DOHH2 (cell line): ENCODE data around the gene SNX9.

Experiments
- H3F3A ChIP-seq: fragments of 200-600 bp; sonication (generic), shearing (Covaris generic); 2 replicates; pipeline ENCODE4 v1.6.0; 2016; ENCODE audit warnings: antibody characterized with exemption, mild to moderate bottlenecking; ENCODE audit not compliant: control insufficient read depth, insufficient read depth
- H3K27ac ChIP-seq: fragments of 200-600 bp; sonication (generic); 2 replicates; pipeline ENCODE4 v1.5.1; 2014; ENCODE audit warnings: low read depth, mild to moderate bottlenecking, low read length, moderate library complexity
- H3K27me3 ChIP-seq: fragments of 200-600 bp; sonication (generic); 2 replicates; pipeline ENCODE4 v1.6.1; 2014; ENCODE audit warnings: mild to moderate bottlenecking, low read length, mixed read lengths; ENCODE audit not compliant: control insufficient read depth
- H3K36me3 ChIP-seq: fragments of 200-600 bp; sonication (generic); 2 replicates; pipeline ENCODE4 v1.6.1; 2014; ENCODE audit warnings: mild to moderate bottlenecking, low read length, moderate library complexity, mixed read lengths; ENCODE audit not compliant: control insufficient read depth
- H3K4me1 ChIP-seq: fragments of 200-600 bp; sonication (generic); 2 replicates; pipeline ENCODE4 v1.6.1; 2014; ENCODE audit warnings: mild to moderate bottlenecking, low read length, mixed read lengths; ENCODE audit not compliant: control insufficient read depth
- H3K4me2 ChIP-seq: fragments of 200-600 bp; sonication (generic); 2 replicates; pipeline ENCODE4 v1.6.0; 2014; ENCODE audit warnings: mild to moderate bottlenecking, low read length, moderate library complexity
- H3K4me3 ChIP-seq: fragments of 200-600 bp; sonication (generic); 2 replicates; pipeline ENCODE4 v1.5.1; 2014; ENCODE audit warnings: mild to moderate bottlenecking, low read length, mixed read lengths
- H3K79me2 ChIP-seq: fragments of 200-600 bp; sonication (generic); 2 replicates; pipeline ENCODE4 v1.6.1; 2014; ENCODE audit warnings: mild to moderate bottlenecking, low read length, mixed read lengths; ENCODE audit not compliant: control insufficient read depth
- H3K9me2 ChIP-seq: fragments of 200-600 bp; sonication (generic); replicated peaks from 2 replicates; pipeline ENCODE4 v1.6.1; 2014; ENCODE audit warnings: mild to moderate bottlenecking, low read length, mixed read lengths; ENCODE audit not compliant: control insufficient read depth
- H3K9me3 ChIP-seq: fragments of 200-600 bp; sonication (generic); 2 replicates; pipeline ENCODE4 v1.6.1; 2014; ENCODE audit warnings: antibody characterized with exemption, low read length, mixed read lengths; ENCODE audit not compliant: control insufficient read depth, insufficient read depth
- H4K20me1 ChIP-seq: fragments of 200-600 bp; sonication (generic); 2 replicates; pipeline ENCODE4 v1.6.0; 2014; ENCODE audit warnings: low read depth, mild to moderate bottlenecking, antibody characterized with exemption, low read length, moderate library complexity; ENCODE audit not compliant: control insufficient read depth, insufficient read depth
- CTCF ChIP-seq: fragments of 200-600 bp; sonication (generic); IDR thresholded peaks from one replicate; pipeline ENCODE4 v1.5.1; 2014; ENCODE audit warnings: antibody characterized with exemption, mild to moderate bottlenecking, low read depth, low read length; ENCODE audit not compliant: poor library complexity, severe bottlenecking
- EZH2phosphoT487 ChIP-seq: fragments of 200-600 bp; sonication (generic); IDR thresholded peaks from 2 replicates; pipeline ENCODE4 v1.6.1; 2017; ENCODE audit warnings: borderline replicate concordance, mild to moderate bottlenecking, antibody characterized with exemption, low read length, moderate library complexity, mixed read lengths

SNX9 gene

GRCh38 chr6:157787080-157787479, 36.0 kb upstream of the SNX9 start:
- H3K9me3 ChIP-seq, result no peaks in the 10 kb centered on the region
- H3K27me3 ChIP-seq, result peaks cover 26% of the 10 kb centered on the region
- H4K20me1 ChIP-seq, result no peaks in the 10 kb centered on the region
- no peaks in the 10 kb centered on the region for H3F3A ChIP-seq
- no peak overlapping the region for H3K4me3 ChIP-seq
- H3K36me3 ChIP-seq, result no peaks in the 10 kb centered on the region
- TF ChIP-seq CTCF, result no peak
- TF ChIP-seq EZH2phosphoT487, result no peak
- no peak overlapping the region for H3K4me2 ChIP-seq
- H3K4me1 ChIP-seq, result no peaks in the 10 kb centered on the region
- H3K27ac ChIP-seq, result no peak overlapping the region
- no peaks in the 10 kb centered on the region for H3K79me2 ChIP-seq
- H3K9me2 ChIP-seq, result no peaks in the 10 kb centered on the region

GRCh38 chr6:157788180-157788579, 34.9 kb upstream of the SNX9 start:
- H3K9me2 ChIP-seq, result no peaks in the 10 kb centered on the region
- no peaks in the 10 kb centered on the region for H3K36me3 ChIP-seq
- no peaks in the 10 kb centered on the region for H3K4me1 ChIP-seq
- no peak overlapping the region for H3K27ac ChIP-seq
- no peaks in the 10 kb centered on the region for H3K9me3 ChIP-seq
- H3K4me2 ChIP-seq, result no peak overlapping the region
- peaks cover 26% of the 10 kb centered on the region for H3K27me3 ChIP-seq
- no peaks in the 10 kb centered on the region for H3K79me2 ChIP-seq
- no peak overlapping the region for H3K4me3 ChIP-seq
- H4K20me1 ChIP-seq, result no peaks in the 10 kb centered on the region
- TF ChIP-seq EZH2phosphoT487, result no peak
- TF ChIP-seq CTCF, result no peak
- H3F3A ChIP-seq, result no peaks in the 10 kb centered on the region

- H3K4me2 ChIP-seq, result no peak overlapping the region
- no peak overlapping the region for H3K27ac ChIP-seq
- H3K27me3 ChIP-seq, result peaks cover 26% of the 10 kb centered on the region
- no peak overlapping the region for H3K4me3 ChIP-seq
- H3K4me1 ChIP-seq, result no peaks in the 10 kb centered on the region
- H3K79me2 ChIP-seq, result no peaks in the 10 kb centered on the region
- TF ChIP-seq CTCF, result no peak
- TF ChIP-seq EZH2phosphoT487, result no peak
- no peaks in the 10 kb centered on the region for H3K36me3 ChIP-seq
- no peaks in the 10 kb centered on the region for H3K9me2 ChIP-seq
- no peaks in the 10 kb centered on the region for H4K20me1 ChIP-seq
- no peaks in the 10 kb centered on the region for H3K9me3 ChIP-seq
- H3F3A ChIP-seq, result no peaks in the 10 kb centered on the region
Measured at GRCh38 chr6:157789297-157789696, 33.7 kb upstream of the SNX9 start.

GRCh38 chr6:157789861-157790260, 33.2 kb upstream of the SNX9 start:
- Histone ChIP-seq H3K4me1 (no peaks in the 10 kb centered on the region), H3K4me3 (no peak overlapping the region), H3K36me3 (no peaks in the 10 kb centered on the region), H3K9me2 (no peaks in the 10 kb centered on the region), H3K27me3 (peaks cover 26% of the 10 kb centered on the region), H3K79me2 (no peaks in the 10 kb centered on the region), H4K20me1 (no peaks in the 10 kb centered on the region), H3K27ac (no peak overlapping the region), H3K4me2 (no peak overlapping the region), H3K9me3 (no peaks in the 10 kb centered on the region), H3F3A (no peaks in the 10 kb centered on the region)
- TF ChIP-seq CTCF, result no peak
- no peak for TF ChIP-seq EZH2phosphoT487
